GM13976 (cell line): ENCODE results near the gene PLA2G2F.

Experiments used
- DNase-seq: peaks from one replicate; pipeline ENCODE4 v3.0.0; 2012; ENCODE audit warnings: low spot score
- CTCF ChIP-seq: IDR thresholded peaks from 2 replicates; pipeline ENCODE4 v1.5.1; 2012; ENCODE audit warnings: borderline replicate concordance, mild to moderate bottlenecking; ENCODE audit not compliant: insufficient read depth; ENCODE audit errors: extremely low read depth, missing control alignments, control extremely low read depth
- in situ Hi-C: fragments of 300-500 bp; cut with MboI; formaldehyde crosslinking; loops from one replicate; pipeline ENCODE4 v1.12.0; 2022; ENCODE audit warnings: low sequenced_read_pairs, mixed read lengths, inconsistent platforms; ENCODE audit not compliant: unreplicated experiment

PLA2G2F gene

GRCh38 chr1:20138961-20139550, at the start of gene PLA2G2F:
Gene PLA2G2F (plus strand): TSS chr1:20139323. CDS start chr1:20139428, 105 bp downstream.
- in situ Hi-C loops: no loop called here
- no peak for TF ChIP-seq CTCF
- DNase-seq: no peak

GRCh38 chr1:20089328-20090077, 49.6 kb upstream of the PLA2G2F start:
- DNase-seq: no peak
- no peak for TF ChIP-seq CTCF
- in situ Hi-C loops: no loop called here

GRCh38 chr1:20090119-20090518, 49.0 kb upstream of the PLA2G2F start:
- no peak for DNase-seq
- TF ChIP-seq CTCF: no peak
- in situ Hi-C loops: no loop called here

GRCh38 chr1:20090641-20091040, 48.5 kb upstream of the PLA2G2F start:
- in situ Hi-C loops: no loop called here
- no peak for TF ChIP-seq CTCF
- no peak for DNase-seq

- TF ChIP-seq CTCF: no peak
- DNase-seq: no peak
- in situ Hi-C loops: no loop called here
These were observed 45.8 kb upstream of the PLA2G2F start for GRCh38 chr1:20093303-20093702.

GRCh38 chr1:20093940-20094391, 45.2 kb upstream of the PLA2G2F start:
- in situ Hi-C loops: no loop called here
- TF ChIP-seq CTCF: no peak
- DNase-seq: no peak
